SK-N-SH (cell line): ENCODE data around the gene ADGB.

Experiments used
- CTCF ChIP-seq: fragments of 200-600 bp; sonication (generic); IDR thresholded peaks from 2 replicates; pipeline ENCODE4 v1.6.1; 2017; ENCODE audit warnings: antibody characterized with exemption, mild to moderate bottlenecking, moderate library complexity
- RCOR1 ChIP-seq: fragments of 150-350 bp; IDR thresholded peaks from 2 replicates; pipeline ENCODE4 v1.6.1; 2017; ENCODE audit warnings: antibody characterized with exemption, low read length
- SMC3 ChIP-seq: IDR thresholded peaks from 2 replicates; pipeline ENCODE4 v1.6.1; 2012; ENCODE audit warnings: low read depth, low read length, improper control_type of control experiment

DNA sequence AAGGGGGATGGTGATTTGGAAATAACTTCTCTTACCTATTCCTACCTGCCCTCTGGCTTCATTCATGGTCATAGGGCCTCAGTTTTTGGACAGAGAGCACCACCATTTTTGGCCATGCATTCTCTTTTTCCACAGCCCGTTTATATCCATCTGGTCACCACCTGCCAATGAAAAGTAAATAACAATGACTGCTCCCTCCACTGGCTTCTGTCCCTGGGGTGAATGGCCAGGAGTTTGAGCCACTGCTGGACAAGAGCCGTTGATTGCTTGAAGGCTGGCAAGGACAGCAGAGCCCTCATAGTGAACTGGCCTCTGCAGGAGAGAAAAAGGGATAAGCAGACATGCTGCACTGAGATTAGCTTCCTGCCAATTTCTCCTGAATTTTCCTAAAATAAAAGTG lies 261.8 kb downstream of the ADGB start:
- no peak for TF ChIP-seq RCOR1
- TF ChIP-seq CTCF: no peak
- TF ChIP-seq SMC3: no peak
